KMS-11 (cell line): ENCODE measurements around the gene MRTFA.

ENCODE experiments used
- H2AFZ ChIP-seq: fragments of 200-600 bp; sonication (generic); 2 replicates; pipeline ENCODE4 v1.6.1; 2016; ENCODE audit warnings: antibody characterized with exemption, mixed run types, low read depth
- H3K27ac ChIP-seq: fragments of 200-600 bp; sonication (generic); 2 replicates; pipeline ENCODE4 v1.6.1; 2016; ENCODE audit warnings: mild to moderate bottlenecking, mixed run types
- H3K27me3 ChIP-seq: fragments of 200-600 bp; sonication (generic); 2 replicates; pipeline ENCODE4 v1.6.1; 2017; ENCODE audit warnings: mild to moderate bottlenecking, low read depth, mixed run types, moderate library complexity; ENCODE audit not compliant: insufficient read depth
- H3K36me3 ChIP-seq: fragments of 200-600 bp; sonication (generic); 2 replicates; pipeline ENCODE4 v1.6.1; 2017; ENCODE audit warnings: mild to moderate bottlenecking, mixed run types; ENCODE audit not compliant: insufficient read depth
- H3K4me1 ChIP-seq: fragments of 200-600 bp; sonication (generic); 2 replicates; pipeline ENCODE4 v1.6.1; 2016; ENCODE audit warnings: mild to moderate bottlenecking, low read depth, mixed run types; ENCODE audit not compliant: poor library complexity, severe bottlenecking
- H3K4me2 ChIP-seq: fragments of 200-600 bp; sonication (generic); 2 replicates; pipeline ENCODE4 v1.7.0; 2016; ENCODE audit warnings: mild to moderate bottlenecking, mixed run types
- H3K4me3 ChIP-seq: fragments of 200-600 bp; sonication (generic); IDR thresholded peaks from 2 replicates; pipeline ENCODE4 v1.6.1; 2017; ENCODE audit warnings: low read depth, low read length, mixed read lengths; ENCODE audit not compliant: insufficient read depth
- H3K79me2 ChIP-seq: fragments of 200-600 bp; sonication (generic); 2 replicates; pipeline ENCODE4 v1.6.1; 2016; ENCODE audit warnings: low read depth, mixed run types; ENCODE audit not compliant: insufficient read depth
- H3K9ac ChIP-seq: fragments of 200-600 bp; sonication (generic); 2 replicates; pipeline ENCODE4 v1.6.1; 2016; ENCODE audit warnings: mild to moderate bottlenecking, mixed run types
- H4K20me1 ChIP-seq: fragments of 200-600 bp; sonication (generic); 2 replicates; pipeline ENCODE4 v1.6.1; 2016; ENCODE audit warnings: mild to moderate bottlenecking, mixed run types; ENCODE audit not compliant: insufficient read depth
- CTCF ChIP-seq: fragments of 200-600 bp; sonication (generic); conservative IDR thresholded peaks from 2 replicates; pipeline ENCODE4 v1.6.1; 2017; ENCODE audit warnings: low read depth, mild to moderate bottlenecking, antibody characterized with exemption, low read length, moderate library complexity, mixed read lengths

Gene MRTFA

GRCh38 chr22:40441761-40442390 lies 194.6 kb downstream of the MRTFA start:
- Histone ChIP-seq H3K27ac (no peak overlapping the region), H3K9ac (no peak overlapping the region), H3K4me1 (peaks cover 39% of the 10 kb centered on the region), H3K4me2 (no peak overlapping the region), H3K36me3 (no peaks in the 10 kb centered on the region), H4K20me1 (no peaks in the 10 kb centered on the region), H3K27me3 (no peaks in the 10 kb centered on the region), H3K79me2 (no peaks in the 10 kb centered on the region), H2AFZ (no peak overlapping the region), H3K4me3 (no peak overlapping the region)
- no peak for TF ChIP-seq CTCF

- TF ChIP-seq CTCF: peak; percentile 88
- no peaks in the 10 kb centered on the region for H3K27me3 ChIP-seq
- H3K9ac ChIP-seq: peak overlapping the region; percentile 15; the same call in 1 of the 2 replicates
- H3K4me2 ChIP-seq: peak overlapping the region; percentile 93
- H3K36me3 ChIP-seq: no peaks in the 10 kb centered on the region
- no peak overlapping the region for H3K4me3 ChIP-seq
- H3K27ac ChIP-seq: peak overlapping the region; percentile 68
- H2AFZ ChIP-seq: no peak overlapping the region
- no peaks in the 10 kb centered on the region; the same call in 1 of the 2 replicates for H4K20me1 ChIP-seq
- peaks cover 74% of the 10 kb centered on the region for H3K4me1 ChIP-seq
- no peaks in the 10 kb centered on the region for H3K79me2 ChIP-seq
Measured at GRCh38 chr22:40436505-40437431, 199.8 kb downstream of the MRTFA start.

- H3K4me3 ChIP-seq: no peak overlapping the region
- no peaks in the 10 kb centered on the region for H3K79me2 ChIP-seq
- H3K9ac ChIP-seq: no peak overlapping the region
- H3K36me3 ChIP-seq: no peaks in the 10 kb centered on the region
- no peak for TF ChIP-seq CTCF
- no peak overlapping the region for H2AFZ ChIP-seq
- H3K27ac ChIP-seq: no peak overlapping the region
- no peaks in the 10 kb centered on the region for H3K27me3 ChIP-seq
- no peaks in the 10 kb centered on the region; the same call in 1 of the 2 replicates for H4K20me1 ChIP-seq
- H3K4me1 ChIP-seq: peaks cover 60% of the 10 kb centered on the region
- peak overlapping the region; percentile 93; the same call in 1 of the 2 replicates for H3K4me2 ChIP-seq
Measured at GRCh38 chr22:40434745-40435144, 201.8 kb downstream of the MRTFA start.

- H4K20me1 ChIP-seq: no peaks in the 10 kb centered on the region; the same call in 1 of the 2 replicates
- H3K4me3 ChIP-seq: no peak overlapping the region
- no peak for TF ChIP-seq CTCF
- no peak overlapping the region for H3K27ac ChIP-seq
- H3K4me2 ChIP-seq: no peak overlapping the region
- no peak overlapping the region for H3K9ac ChIP-seq
- H2AFZ ChIP-seq: no peak overlapping the region
- H3K27me3 ChIP-seq: no peaks in the 10 kb centered on the region
- no peaks in the 10 kb centered on the region for H3K36me3 ChIP-seq
- peaks cover 58% of the 10 kb centered on the region for H3K4me1 ChIP-seq
- no peaks in the 10 kb centered on the region for H3K79me2 ChIP-seq
Measured at GRCh38 chr22:40434106-40434505, 202.4 kb downstream of the MRTFA start.
